GM18873 (cell line): ENCODE measurements around the gene LRP10.

Source experiments
- ATAC-seq: cut with Tn5 transposase; IDR thresholded peaks from one replicate; pipeline ENCODE4 v1.9.1; 2021; ENCODE audit warnings: mild to moderate bottlenecking, moderate library complexity, moderate number of reproducible peaks; ENCODE audit not compliant: unreplicated experiment, low FRiP score

LRP10 gene

GRCh38 chr14:22871224-22872032, at the start of gene LRP10:
LRP10 (plus strand) TSS chr14:22871740; CDS start chr14:22872304, 564 bp downstream.
- peak; percentile 77 for ATAC-seq

- no peak for ATAC-seq
Observed at GRCh38 chr14:22822016-22822570, 49.4 kb upstream of the LRP10 start.

DNA sequence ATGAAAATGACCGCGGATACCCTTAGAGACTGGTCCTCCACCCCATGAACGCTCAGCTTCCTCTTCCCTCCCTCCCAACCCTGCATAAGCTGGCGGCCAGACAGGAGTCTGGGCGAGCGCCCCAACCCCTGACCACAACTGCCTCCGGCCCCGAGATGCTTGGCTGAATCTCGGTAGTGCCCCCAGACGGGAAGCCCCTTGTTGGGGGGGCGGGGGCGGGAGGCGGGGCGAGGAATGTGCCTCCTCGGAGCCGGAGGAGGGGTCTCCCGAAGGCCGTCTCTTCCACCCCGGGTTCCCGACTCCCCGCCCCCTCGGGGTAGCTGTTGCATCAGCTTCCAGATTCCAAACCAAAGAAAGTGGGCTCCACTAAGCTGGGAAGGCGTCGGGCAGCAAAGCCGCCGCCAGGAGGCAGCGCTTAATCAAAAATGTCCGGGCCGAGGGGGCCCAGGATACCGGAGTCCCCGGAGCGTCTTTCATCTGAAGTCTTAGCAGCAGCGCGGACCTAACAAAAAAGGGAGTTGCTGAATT, 48.9 kb upstream of the LRP10 start:
- ATAC-seq = no peak

- ATAC-seq = no peak
Observed at GRCh38 chr14:22824711-22825359, 46.7 kb upstream of the LRP10 start.

DNA sequence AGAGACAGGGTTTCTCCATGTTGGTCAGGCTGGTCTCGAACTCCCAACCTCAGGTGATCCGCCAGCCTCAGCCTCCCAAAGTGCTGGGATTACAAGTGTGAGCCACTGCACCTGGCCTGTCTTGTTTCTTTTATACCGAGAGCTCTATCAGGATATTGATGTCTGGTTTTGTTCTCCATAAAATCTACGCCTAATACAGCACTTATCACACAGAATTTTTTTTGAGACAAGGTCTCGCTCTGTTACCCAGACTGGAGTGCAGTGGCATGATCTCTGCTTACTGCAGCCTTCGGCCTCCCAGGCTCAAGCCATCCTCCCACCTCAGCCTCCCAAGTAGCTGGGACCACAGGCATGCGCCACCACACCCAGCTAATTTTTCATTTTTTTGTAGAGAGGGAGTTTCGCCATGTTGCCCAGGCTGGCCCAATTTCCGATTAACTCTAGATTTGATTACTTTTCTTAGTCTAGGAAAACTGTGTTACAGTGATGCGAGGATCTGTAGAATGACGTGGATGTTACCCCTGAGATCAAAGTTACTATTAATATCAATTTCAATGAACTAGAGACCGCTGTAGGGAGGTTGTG, 42.4 kb upstream of the LRP10 start:
- peak; percentile 8 for ATAC-seq

DNA sequence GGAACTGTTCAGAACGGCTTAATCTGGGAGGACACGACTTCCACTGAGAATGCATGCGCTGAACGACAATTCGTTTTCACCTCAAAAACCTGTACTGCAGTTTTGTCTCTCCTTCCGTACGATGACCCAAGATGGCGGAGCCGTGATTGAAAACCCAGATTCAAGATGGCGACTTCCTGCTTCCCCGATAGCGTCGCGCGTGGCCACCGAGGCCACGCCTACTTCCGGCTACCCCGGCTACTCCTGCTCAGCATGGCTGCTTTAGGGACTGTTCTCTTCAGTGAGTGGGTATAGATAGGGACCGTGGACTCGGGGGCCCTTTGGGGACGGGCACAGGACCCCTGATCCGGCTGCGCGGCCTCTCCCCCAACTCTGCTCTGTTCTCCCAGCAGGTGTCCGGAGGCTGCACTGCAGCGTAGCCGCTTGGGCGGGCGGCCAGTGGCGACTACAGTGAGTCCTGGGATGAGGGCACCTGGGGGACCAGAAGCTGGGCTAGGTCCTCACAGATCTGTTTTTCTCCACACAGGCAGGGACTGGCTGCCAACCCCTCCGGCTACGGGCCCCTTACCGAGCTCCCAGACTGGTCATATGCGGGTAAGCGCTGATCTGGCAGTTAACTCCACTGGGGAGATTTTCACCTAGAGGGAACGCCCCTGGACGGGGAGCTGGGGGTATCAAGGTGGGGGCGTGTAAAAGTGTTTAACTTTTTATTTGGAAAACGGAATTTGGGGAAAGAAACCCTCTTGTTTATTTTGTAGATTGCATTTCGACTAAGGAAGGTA, 41.7 kb upstream of the LRP10 start, which contains the start of gene MRPL52:
Gene MRPL52, plus strand, starts transcription at position 227 of the 782 bp plus-strand sequence. Its CDS starts 26 bp downstream, at position 253.
- ATAC-seq = peak; percentile 83

DNA sequence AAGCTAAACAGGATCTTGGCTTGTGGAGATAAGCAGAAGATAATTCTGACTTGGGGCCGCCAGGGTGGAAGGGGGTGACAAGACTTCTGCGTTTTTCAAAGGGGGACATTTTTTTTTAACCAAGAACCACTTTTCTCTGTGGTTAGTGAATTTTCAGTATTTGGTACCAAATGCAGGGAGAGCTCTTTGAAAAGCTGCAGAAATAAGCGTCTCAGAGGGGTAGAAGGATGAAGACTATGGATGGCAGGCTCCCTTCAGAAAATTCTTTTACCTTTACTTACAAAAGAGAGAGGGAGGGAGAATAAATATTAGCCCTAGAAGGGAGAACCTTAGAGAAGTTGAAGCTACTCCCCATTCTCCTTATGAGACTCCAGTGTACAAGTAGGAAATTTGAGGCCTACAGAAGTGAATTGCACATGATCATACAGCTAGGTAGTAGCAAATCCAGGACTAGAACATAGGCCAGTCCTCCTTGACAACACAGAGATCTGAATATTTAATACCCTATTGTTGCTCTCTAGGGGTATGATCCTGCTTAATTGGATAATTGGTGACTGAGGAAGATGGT, 41.0 kb upstream of the LRP10 start:
- ATAC-seq = peak; percentile 16

DNA sequence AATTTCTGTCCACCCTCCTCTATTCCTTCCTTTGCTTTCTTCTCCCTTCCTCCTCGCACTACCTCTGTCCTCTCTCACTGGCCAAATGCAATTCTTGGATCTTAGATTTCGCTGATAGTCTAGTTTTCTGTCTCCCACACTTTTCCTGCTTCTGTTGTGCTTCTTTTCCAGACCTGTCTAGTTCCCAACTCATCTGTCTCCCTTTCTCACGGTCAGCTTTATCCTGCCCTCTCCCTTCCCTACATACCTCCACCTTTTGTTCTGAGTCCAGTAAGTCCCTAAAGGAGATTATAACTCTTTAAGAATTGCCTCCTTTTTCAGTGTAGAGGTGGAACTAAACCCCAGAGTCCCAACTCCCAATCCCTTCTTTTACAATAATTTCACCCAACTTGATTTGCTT, 36.0 kb upstream of the LRP10 start:
- ATAC-seq = no peak

DNA sequence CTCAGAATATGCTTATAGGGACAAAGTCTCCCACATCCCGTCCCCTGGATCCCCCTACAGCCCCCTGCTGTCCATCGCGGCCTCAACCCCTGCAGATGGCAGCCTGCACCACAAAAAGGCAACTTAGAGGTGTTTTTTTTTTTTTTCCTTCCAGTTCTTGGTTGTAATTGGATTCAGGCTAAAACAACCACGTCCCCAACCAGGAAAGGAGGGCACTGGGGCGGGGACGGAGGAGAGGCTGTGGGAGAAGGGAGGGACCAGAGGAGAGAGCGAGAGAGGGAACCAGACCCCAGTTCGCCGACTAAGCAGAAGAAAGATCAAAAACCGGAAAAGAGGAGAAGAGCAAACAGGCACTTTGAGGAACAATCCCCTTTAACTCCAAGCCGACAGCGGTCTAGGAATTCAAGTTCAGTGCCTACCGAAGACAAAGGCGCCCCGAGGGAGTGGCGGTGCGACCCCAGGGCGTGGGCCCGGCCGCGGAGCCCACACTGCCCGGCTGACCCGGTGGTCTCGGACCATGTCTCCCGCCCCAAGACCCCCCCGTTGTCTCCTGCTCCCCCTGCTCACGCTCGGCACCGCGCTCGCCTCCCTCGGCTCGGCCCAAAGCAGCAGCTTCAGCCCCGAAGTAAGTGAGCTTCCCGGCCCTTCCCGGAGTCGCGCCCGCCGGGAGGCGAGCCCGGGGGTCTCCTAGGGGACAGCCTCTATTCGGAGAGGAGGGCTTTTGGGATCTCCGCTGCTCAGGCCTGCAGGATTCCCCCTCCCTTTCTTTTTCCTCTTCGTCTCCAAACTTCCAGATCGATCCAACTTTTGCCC, 35.0 kb upstream of the LRP10 start, which contains the start of gene MMP14:
Gene MMP14, plus strand, starts transcription at position 285 of the 813 bp plus-strand sequence. Its CDS starts 233 bp downstream, at position 518.
- no peak for ATAC-seq

DNA sequence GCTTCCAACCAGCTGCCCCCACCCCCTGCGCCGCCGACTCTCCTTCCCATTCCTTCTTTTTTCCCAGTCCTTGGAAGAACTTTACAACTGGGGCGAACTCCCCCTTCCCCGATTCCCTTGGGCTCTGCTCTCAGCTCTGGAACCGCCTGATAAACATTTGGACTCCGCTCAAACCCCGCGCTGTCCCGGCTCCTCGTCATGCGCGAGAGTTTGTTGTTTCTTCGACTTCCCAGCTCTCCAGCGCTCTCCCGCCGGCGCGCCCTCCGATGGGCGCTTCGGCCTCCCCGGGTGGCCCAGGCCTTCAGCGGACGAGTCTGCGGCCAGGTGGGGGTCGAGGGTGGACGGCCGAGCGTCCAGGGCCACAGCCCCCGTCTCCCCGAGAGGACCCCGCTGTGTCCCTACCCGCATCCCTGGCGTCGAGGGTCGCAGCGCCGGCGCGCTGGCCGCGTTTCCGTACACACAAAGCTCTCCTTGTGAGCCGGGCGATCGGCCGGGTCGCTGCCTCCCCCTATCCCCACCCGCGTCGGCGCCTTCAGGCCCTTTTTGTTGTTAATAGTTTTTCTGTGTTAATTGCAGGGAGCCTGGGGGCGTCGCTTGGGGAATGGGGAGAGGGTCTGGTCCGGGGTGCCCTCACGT, 34.3 kb upstream of the LRP10 start:
- ATAC-seq = no peak

- no peak for ATAC-seq
Observed at GRCh38 chr14:22837750-22838538, 33.6 kb upstream of the LRP10 start.

- ATAC-seq = no peak
Observed at GRCh38 chr14:22838631-22839041, 32.9 kb upstream of the LRP10 start.

- no peak for ATAC-seq
Observed at GRCh38 chr14:22839159-22839779, 32.3 kb upstream of the LRP10 start.

GRCh38 chr14:22841311-22841710, 30.2 kb upstream of the LRP10 start:
- ATAC-seq = no peak

DNA sequence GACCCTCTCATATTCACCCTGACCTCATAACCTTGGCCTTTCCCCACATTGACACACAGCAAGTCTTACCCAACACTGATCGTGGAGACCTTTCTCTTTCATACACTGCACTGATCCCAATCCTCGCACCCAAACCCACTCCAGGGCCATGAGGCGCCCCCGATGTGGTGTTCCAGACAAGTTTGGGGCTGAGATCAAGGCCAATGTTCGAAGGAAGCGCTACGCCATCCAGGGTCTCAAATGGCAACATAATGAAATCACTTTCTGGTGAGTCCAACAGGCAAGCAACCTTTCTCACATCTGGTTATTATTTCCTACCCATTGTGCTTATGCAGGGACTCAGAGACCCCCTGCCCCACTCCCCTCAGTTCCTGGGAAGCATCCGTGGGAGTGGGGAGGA, 29.8 kb upstream of the LRP10 start:
- ATAC-seq = no peak

- ATAC-seq = no peak
Observed at GRCh38 chr14:22842211-22843122, 29.1 kb upstream of the LRP10 start.
